CD4-positive, alpha-beta T cell treated with Interleukin-4 for 4 hours (primary cell): ENCODE data around the gene GLRA2.
A peak's percentile ranks its signal among the peaks of the same experiment; 100 is the strongest.

Source experiments
- DNase-seq: peaks from one replicate; pipeline ENCODE4 v3.0.0-alpha.2; 2020

GLRA2 gene

DNA sequence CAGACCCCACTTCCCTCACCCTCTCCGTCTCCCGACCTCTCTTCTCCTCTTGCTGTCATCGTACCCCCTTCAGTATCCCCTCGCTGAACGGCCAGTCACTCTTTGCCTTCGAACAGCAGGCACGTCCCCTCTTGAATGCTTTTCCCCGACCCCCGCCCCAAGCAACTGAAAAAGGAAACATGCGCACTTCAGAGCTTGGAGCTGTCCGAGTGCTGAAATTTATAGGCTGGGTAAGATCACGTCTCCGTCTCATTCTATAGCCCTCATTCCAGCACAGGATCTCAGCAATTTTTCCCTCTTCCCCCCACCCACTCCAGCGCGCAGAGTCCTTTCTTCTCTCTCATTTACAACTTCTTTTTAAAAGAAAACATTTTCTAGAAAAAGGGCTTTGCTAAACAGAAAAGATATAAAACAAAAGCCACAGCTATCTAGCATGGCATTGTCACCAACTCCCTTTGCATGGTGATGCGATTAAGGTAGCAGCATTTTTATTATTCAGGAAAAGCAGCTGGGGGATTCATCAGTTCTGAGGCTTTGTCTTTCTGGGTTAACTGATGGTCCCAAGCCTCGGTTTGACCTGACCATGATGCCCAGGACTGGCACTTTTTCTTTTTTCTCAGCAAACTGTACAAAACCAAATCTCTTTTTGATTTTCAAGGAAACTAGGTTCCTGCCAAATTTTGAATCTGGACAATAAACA lies at the start of gene GLRA2:
Gene GLRA2 (plus strand): TSS at position 247 of the 700 bp plus-strand sequence. CDS start 522 bp downstream, outside the sequence.
- no peak for DNase-seq

DNA sequence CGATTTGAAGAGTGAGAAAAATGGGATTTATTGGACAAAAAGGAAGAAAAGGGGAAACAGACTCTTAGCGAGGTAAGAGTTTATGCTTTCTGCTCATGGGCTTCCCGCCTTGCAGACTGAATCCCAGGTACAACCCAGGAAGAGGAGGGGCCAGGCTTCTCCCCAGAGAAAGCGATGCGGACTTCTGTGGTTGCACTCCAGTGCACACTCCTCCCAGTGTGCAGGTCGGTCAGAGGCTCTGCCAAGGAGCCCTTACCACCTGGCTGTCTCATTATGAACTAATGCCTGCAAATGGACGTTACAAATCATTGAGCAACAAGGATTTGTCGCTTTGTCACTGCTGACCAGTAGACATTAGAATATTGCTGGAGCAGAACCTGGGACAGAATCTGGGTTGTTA lies 39.9 kb upstream of the GLRA2 start:
- no peak for DNase-seq

DNA sequence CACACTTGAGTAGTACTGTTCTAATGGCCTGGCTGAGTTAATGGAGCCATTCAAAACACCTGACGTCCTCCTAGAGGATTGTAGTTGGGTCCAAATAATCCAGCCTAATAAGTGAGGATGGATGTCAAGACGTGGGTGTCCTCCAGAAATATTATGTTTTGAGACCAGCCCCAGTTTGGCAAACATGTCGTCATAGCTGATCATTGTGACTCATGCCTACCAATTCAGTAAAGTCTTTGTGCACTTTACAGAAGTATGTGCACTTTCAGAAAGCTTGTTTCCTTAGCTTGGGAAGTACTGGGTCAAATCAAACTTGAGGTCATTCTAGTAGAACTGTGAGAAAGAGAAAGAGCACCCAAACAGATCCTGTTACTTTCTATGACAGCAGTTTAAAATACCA lies 37.6 kb upstream of the GLRA2 start:
- no peak for DNase-seq

DNA sequence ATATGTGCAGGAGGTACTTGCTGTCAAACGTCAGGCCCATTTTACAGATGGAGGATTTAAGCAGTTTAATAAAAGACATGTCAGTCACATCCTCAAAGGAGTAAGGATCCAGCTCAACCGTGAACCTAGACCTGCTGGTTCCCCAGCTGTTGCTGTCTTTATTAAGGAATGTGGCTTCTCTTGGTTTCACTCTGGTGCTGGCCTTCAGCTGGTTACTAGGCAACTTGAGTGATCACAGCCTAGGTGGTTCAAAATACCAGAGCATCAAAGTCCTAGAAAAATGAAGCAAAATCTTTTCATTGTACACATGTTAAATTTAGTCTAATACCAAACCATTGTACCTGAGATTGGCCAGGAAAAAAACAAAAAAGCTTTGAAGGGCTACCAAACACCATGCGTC lies 32.7 kb upstream of the GLRA2 start:
- DNase-seq: no peak

DNA sequence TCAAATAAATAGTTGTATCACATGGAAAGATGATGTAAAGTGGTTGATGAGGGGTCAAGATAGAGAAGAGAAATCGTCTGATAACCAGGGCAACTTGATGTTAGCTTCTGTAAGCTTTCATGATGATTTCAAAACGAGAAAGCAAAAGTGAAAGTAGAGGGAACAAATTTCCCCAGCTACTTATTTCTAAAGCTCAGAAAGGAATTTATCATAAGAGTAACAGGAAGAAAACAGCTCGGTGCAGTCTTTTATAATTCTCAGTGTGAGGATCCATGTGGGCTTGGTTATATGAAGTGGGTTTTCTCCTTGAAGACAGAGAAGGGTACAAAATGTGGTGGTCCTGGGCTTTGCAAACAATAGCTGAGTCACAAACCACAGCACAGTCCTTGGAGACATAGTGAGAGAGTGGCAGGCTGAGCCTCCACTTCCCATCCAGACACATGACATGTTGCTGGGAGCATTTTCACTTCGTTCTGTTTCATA lies 32.1 kb upstream of the GLRA2 start:
- DNase-seq: peak; percentile 37

DNA sequence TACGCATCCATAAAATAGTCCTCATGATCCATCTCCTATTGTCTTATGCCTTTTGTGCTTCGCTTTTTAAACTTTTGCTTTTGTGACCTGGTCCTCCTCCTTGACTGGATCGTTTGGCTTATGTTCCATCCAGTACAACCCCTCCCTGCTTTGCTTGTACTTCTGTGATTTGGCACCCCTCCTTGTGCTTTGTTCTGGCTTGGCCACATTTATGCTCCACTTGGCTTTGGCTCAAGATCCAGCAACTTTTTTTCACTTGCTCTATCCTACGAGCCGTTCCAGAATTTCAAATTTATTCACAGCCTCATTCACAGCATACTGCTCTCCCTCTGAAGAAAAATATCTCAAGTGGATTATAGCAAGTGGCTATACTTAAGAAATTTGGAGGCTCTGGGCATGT lies 28.0 kb upstream of the GLRA2 start:
- no peak for DNase-seq

DNA sequence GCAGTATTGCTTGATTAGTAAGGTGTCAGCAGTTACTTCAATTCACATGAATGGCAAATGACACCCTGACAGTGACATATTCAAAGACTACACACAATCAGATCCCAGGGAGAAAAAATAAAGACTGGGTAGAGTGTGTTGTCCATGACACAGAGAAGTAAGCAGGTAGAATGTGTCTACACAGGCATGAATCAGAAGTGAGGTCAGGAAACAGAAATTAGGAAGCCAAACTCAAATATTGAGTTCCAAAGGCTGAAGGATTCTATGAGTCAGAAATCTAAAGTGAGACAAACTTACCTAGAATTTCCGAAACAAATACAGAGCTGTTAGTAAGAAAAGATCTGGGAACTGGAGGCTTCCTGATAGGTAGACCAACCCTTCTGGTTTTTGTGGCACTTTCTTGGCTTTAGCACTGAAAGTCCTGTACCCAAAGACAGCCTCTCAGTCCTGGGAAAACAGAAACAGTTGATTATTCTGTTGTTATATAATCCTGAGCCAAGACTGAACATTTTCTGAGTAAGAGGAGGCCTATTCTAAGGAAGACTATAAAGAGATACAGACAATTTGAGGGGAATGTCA lies 24.3 kb upstream of the GLRA2 start:
- no peak for DNase-seq

DNA sequence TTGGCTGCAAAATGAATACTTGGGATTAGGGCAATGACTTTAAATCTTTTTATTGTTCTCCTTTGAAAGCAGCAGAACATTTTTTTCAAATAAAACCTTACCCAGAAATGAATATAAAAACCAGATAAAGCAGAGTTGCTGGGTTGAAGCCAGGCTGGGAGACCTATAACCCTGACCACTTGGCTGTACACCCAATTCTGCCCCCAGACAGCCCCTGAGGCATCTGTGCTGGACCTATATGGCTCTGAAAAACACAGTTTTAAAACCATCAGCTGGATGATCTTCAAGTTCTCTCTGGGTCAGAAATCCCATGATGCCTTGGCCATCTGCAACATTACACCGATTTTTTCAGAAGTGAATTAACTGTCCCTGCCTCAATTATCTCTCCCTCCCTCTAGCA lies 23.7 kb upstream of the GLRA2 start:
- DNase-seq: no peak

DNA sequence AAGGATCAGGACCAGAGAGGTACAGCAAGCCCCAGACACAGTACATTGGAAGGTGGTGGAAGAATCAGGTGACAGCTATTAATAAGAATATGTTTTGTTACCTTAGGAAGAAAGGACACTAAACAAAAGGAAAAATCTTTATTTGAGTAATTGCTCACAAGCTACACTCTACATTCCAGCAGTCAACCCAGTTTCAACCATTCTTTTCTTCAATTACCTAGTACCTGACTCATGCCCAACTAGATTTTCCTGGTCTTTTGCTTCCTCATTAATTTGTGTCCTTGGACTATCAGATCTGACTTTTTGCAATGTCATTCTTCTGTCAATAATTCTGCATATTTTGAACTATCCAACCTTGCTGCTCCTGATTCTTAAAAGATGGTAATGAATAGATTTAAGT lies 22.5 kb upstream of the GLRA2 start:
- DNase-seq: no peak

DNA sequence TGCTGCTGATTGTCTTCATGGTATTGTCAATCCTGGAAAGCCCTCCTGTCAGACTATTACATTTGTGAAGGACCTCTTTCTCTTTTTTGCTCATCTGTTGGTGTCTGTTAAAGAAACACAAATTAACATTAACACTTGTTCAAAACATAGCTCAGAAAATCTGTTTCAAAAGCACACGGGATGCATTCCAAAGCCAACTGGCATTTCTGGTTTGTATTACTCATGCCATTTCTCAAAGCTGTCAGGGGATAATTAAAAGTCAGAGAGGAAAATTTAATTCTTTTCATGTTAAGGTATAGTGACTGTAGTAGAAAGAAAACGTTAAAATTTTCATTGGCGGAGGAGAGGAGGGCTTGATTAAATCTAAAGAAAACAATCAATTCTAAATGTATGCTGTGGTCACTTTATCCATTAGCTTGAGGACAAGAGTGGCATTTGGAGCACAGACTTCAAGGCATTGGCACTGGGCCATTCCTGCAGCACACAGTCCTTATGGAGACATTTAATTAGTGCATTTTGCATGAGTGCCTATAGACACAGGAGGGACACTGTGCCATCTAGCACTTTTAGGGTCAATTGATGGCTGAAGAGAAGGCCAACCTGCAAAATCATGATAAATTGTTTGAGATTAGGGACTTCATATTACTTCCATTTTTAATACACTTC lies 21.2 kb upstream of the GLRA2 start:
- no peak for DNase-seq

DNA sequence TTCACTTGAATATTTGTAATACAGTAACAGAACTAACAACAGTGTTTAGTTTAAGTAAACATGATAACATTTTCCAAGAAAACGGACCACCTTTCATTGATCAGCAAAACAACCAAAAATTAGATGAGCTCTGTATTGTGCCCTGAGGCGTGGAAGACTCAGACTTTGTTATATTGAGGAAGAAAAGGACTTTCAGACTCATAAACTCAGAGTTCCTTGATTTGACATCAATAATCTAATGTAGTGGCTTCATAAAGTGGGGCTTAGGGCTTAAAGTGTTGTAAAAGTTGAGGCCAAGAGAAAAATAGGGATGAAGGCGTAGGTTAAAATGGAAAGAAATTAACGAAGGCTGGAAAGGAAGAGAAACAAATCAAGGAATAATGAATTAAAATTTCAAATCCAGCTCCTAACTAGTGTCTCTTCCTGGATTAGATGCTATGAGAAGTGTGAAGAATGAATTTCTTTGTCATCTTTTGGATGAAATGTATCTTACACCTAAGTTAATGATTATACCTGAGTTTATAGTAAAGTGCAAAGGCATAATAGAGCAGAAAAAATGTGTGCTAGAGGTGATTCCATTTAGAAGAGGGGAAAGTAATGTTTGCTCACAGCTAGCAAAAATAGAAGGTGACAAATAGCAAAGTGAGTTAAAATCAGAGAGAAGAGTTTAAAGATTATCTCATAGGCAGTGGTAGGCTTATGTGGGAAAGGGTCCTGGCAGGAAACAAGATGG lies 19.8 kb upstream of the GLRA2 start:
- DNase-seq: no peak

DNA sequence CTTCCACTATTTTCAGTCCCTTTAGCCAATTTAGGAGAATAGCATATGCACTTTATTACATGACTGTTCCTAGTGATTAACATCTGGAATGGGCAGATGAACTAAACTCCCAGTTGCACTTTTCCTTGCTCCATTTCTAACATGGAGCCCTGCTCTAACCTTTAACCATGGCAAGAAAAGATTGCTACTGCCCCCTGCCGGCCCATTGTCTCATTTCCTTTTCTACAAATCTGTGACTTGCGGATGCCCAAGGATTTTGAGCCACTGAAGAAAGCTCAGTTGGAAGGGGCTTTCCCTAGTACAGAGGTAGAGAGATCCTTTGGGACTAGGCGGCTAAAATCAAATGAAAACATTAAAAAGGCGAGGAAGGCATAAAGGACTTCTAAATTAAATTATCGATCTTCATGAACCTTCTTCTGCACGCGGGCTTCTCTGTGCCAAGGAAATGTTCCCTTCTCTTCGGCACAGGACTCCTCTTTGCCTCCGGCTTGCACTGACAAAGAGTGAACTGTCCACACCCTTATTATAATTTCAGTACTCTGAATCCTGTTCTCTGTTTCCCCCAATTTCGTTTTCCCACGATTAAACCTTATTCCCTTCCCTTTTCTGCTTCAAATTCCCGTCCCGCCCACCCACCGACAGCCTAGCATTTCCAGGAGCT lies 577 bp upstream of the GLRA2 start:
- DNase-seq: peak; percentile 13

DNA sequence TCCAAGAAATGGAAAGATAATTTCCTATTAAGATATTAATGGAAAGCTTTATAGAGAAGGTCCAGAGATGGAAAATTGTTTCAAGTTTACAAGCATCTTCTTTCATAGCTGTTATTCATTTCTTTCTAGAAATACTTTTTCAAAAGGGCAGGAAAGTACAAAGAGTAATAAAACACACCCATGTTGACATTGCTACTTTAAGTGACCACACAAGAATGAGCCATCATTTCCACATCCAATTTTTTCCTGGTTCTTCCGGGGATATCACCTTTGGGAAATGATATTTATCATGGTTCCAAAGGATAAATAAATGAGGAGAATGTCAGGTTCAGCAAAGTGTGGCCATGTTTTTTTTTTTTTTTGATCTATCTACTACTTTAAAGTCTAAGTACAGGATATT lies 4.5 kb downstream of the GLRA2 start:
- no peak for DNase-seq

DNA sequence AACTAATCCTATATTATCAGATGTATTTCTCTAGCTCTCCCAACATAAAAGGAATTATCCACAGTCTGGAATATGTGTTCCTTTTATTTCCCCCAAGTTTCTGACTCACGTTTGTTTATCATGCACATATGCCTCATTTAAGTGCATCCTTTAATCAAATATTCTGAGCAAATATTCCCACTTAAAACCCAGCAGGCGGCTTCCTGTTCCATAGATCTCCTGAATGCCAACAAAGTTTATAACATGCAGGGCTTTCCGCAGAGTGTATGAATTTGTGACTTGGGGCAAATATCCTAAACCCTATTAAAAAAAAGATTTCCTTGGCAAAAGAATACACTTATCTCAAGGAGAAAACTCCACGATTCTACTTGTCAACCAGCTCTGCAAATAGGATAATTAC lies 16.9 kb downstream of the GLRA2 start:
- DNase-seq: no peak

DNA sequence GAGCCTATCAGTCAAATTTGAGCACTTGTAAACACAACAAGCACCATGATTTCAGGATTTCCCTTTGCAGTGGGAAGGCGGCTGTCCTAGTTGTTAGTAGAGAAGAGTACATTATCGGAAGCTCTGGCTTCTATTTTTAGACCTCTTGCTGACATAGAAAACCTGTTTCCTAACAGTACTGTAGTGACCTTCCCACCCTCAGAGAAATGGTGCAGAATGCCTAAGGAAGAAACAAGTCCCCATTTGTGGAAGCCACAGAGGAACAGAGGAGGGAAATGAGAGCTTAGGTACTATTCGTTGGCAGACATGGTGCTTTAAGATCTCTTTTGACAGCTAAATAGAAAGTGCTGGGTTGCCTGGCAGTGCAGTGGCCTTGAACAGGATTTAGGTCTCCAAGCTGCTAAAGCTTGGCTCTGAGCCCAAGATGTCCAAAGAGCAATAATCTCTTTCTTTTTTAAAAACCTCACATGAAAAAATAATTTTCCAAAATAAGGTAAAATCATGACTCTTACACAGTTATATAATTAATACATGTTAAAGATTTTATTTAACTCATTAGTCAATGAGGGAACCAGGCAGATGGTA lies 24.9 kb downstream of the GLRA2 start:
- no peak for DNase-seq

DNA sequence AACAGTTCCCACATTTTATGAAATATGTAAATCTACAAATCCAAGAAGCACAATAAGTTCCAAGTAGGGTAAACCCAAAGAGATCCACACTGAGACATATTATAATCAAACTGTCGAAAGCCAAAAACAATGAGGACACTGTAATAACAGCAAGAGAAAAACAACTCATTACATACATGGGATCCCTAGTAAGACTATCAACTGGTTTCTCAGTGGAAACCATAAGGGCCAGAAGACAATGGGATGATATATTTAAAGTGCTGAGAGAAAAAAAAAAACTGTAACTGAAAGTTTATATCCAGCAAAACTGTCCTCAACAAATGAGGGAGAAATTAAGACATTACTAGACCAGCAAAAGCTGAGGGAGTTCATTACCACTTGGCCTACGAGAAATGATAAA lies 34.7 kb downstream of the GLRA2 start:
- DNase-seq: no peak

DNA sequence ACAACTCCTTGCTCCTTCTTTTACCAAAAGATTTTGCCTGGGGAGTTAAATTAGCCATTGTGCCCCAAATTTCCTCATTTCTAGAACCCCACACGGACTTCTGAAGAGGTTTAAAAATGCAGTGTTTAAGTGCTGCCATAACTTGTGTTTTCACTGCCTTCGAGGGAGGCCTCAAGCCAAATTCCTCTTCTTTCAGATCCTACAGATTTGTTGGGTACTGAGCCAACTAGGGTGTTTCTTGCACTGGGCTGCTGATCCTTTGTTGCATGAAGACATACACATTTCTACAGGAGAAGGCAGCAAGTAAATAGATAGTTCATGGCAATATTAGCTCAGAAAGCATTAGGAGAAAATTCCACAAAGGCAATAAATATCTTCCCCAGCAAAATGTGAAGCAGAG lies 43.8 kb downstream of the GLRA2 start:
- no peak for DNase-seq

DNA sequence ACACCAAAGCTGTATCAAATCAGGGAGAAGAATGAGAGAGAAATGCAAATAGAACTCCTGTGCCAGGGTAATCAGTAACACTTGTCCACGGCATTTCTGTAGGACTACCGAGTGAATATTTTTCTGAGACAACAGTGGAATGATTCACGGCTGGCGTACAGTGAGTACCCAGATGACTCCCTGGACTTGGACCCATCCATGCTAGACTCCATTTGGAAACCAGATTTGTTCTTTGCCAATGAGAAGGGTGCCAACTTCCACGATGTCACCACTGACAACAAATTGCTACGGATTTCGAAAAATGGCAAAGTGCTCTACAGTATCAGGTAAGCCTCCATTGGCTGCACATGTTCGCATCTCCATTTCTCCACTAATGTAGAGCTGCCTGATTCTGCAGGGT lies 51.7 kb downstream of the GLRA2 start:
- no peak for DNase-seq

DNA sequence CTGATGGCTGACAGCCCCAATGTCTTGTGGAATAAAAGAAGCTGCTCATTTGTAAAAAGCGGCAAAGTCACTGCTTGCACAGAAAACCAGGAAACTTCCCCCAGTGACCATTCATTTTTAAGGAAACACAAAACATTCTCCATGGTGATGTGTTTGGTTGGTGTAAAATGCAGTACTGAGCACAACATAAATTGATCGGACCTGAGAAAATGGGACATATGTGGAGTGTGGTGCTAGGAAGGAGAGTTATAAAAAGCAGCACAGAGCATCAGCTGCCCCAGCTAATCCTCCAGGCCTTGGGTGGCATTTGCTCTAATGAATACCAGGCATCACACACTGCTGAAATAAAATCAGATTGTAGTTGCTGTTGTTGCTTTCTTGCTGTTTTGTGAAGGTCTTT lies 55.2 kb downstream of the GLRA2 start:
- no peak for DNase-seq

DNA sequence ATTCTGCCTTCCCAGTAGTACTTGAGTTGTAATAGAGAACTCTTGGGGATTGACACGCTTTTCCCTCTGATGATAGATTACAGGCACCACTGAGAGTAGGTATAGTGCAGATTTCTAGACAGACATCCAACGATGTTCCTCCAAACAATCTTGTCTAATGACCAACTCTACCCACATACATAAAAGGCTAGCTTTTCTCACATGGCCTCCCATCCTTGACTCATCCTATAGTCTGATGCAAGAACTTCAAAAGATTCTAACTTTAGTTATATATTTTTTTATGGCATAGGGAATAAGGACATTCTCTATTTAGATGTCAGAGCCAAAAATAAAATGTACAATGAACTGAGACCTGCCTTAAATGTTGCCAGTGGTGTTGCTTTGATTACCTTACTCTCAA lies 60.9 kb downstream of the GLRA2 start:
- no peak for DNase-seq

DNA sequence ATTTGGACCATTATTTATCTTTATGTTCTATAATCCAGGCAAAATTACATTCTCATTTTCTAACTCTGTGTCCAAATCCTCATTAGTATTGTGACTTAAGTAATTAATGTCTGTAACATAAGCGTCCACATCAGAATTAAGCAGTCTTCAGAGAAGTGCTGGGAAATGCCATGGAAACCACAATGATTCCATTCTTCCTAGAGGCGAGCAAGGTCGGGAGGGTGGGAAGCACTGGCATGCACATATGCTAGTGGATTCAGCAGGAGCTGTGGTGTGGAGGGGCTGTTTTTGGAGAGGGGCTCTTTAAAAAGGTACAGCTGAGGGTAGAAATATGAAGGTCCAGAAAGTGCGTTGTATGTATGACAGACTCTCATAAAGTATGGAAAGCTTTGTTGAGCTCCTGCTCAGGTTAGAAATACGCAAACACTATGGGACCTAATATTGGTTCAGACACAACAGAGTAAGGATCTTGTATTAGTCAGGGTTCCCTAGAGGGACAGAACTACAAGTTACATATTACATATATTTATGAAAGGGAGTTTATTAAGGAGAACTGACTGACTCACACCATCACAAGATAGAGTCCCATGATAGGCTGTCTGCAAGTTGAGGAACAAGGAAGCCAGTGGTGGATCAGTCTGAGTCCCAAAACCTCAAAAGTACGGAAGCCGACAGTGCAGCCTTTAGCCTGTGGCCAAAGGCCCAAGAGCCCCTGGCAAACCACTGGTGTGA lies 61.5 kb downstream of the GLRA2 start:
- DNase-seq: no peak

DNA sequence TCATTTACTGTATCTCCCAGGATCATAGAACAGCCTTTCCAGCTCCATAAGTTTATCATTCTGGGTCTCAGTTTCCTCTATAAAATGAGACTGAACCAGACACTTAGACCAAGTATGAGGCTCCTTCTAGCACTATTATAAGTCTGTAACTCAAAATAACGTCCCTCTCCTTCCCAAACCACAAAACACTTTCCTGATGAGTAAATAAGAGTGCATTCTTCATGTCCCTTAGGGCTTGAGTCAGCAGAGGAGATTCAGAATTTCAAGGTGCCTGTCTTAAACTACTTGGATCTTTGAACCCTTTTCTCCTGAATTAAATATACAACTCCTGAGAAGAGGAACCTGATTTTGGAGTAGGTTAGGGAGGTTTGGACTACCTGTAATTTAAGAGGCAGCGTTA lies 62.6 kb downstream of the GLRA2 start:
- no peak for DNase-seq
